Panc1 (cell line): ENCODE measurements around the gene FN1. TPM values are rescaled to one million over a fixed set of nuclear protein-coding genes. Genes with fewer than 3 reads are reported as not detected.

Experiments used
- ATAC-seq: fragments of 200-7000 bp; cut with Tn5 transposase; 2 replicates; pipeline ENCODE4 v1.9.1; 2020; ENCODE audit warnings: mild to moderate bottlenecking, moderate library complexity
- BruUV-seq: library from RNA; stranded (reverse); fragments of 400-500 nt; replicated peaks from 2 replicates; lab custom pipeline; 2021; lab: Mats Ljungman, UMichigan
- CTCF ChIA-PET: fragments of 300-600 bp; sonication (Branson Sonifier 250); formaldehyde crosslinking; loops from one replicate; lab custom pipeline; 2022; ENCODE audit warnings: antibody characterized with exemption; lab: Charles Lee
- POLR2A ChIA-PET: fragments of 300-600 bp; sonication (Branson Sonifier 250); formaldehyde crosslinking; loops from one replicate; lab custom pipeline; 2022; ENCODE audit warnings: antibody characterized with exemption; lab: Charles Lee
- DNase-seq: peaks from one replicate; pipeline ENCODE4 v3.0.0-alpha.2; 2010; ENCODE audit warnings: low read depth, low spot score
- H3K27ac ChIP-seq: 2 replicates; pipeline ENCODE4 v1.5.1; 2011; ENCODE audit warnings: mild to moderate bottlenecking, low read length, inconsistent platforms
- H3K27me3 ChIP-seq: fragments of 200-500 bp; sonication (Bioruptor generic); 2 replicates; pipeline ENCODE4 v1.6.0; 2014; ENCODE audit warnings: low read length, inconsistent platforms; ENCODE audit not compliant: control insufficient read depth, insufficient read depth
- H3K36me3 ChIP-seq: fragments of 200-500 bp; sonication (Bioruptor generic); 2 replicates; pipeline ENCODE4 v1.5.1; 2014; ENCODE audit warnings: inconsistent platforms, mild to moderate bottlenecking, low read length, moderate library complexity; ENCODE audit not compliant: control insufficient read depth, insufficient read depth
- H3K4me1 ChIP-seq: 2 replicates; pipeline ENCODE4 v1.5.1; 2011; ENCODE audit warnings: inconsistent platforms, mild to moderate bottlenecking, low read length, moderate library complexity; ENCODE audit not compliant: control insufficient read depth, insufficient read depth
- H3K4me3 ChIP-seq, 2 experiments: 2 replicates each; pipeline ENCODE4 v1.5.1; 2011 to 2012; ENCODE audit warnings: low read depth in 2 of 2, low read length in 2 of 2, mild to moderate bottlenecking in 2 of 2, inconsistent platforms in 1 of 2, moderate library complexity in 1 of 2
- H3K9me3 ChIP-seq: fragments of 200-500 bp; sonication (Bioruptor generic); 2 replicates; pipeline ENCODE4 v1.5.1; 2014; ENCODE audit warnings: low read depth, mild to moderate bottlenecking, inconsistent platforms, low read length, moderate library complexity; ENCODE audit not compliant: control insufficient read depth, insufficient read depth
- CTCF ChIP-seq: fragments of 450-650 bp; IDR thresholded peaks from 2 replicates; pipeline ENCODE4 v1.5.1; 2017; ENCODE audit warnings: mild to moderate bottlenecking
- POLR2AphosphoS5 ChIP-seq: IDR thresholded peaks from 2 replicates; pipeline ENCODE4 v1.6.1; 2012; ENCODE audit warnings: mild to moderate bottlenecking, low read depth, low read length, moderate library complexity
- REST ChIP-seq, 2 experiments: IDR thresholded peaks; 2 replicates each; pipeline ENCODE4 v1.6.1; 2011 to 2012; ENCODE audit warnings: low read depth in 2 of 2, control low read depth in 1 of 2, low read length in 1 of 2, mild to moderate bottlenecking in 1 of 2, moderate library complexity in 1 of 2; ENCODE audit not compliant: insufficient read depth in 1 of 2
- SIN3A ChIP-seq: IDR thresholded peaks from 2 replicates; pipeline ENCODE4 v1.6.1; 2012; ENCODE audit warnings: low read depth, mild to moderate bottlenecking, low read length, moderate library complexity, borderline replicate concordance; ENCODE audit not compliant: insufficient read depth
- TCF7L2 ChIP-seq: IDR thresholded peaks from 2 replicates; pipeline ENCODE4 v1.6.1; 2011; ENCODE audit warnings: mild to moderate bottlenecking, low read depth, low read length, inconsistent platforms
- in situ Hi-C: cut with HindIII; loops from 2 replicates; pipeline ENCODE4 v1.10.0; 2016; ENCODE audit warnings: low sequenced_read_pairs, low pct_unique_long_range_greater_than_20kb
- intact Hi-C: fragments of 100-400 bp; cut with micrococcal nuclease; formaldehyde crosslinking; loops from one replicate; pipeline ENCODE4 v1.10.0; 2022; ENCODE audit not compliant: unreplicated experiment
- total RNA-seq: library from RNA; stranded (reverse); gene quantifications from one replicate; pipeline ENCODE4 v1.2.1, GENCODE V29; 2021; ENCODE audit not compliant: unreplicated experiment

The FN1 gene
- total RNA-seq, 1 experiment from 2014 or later = 4.2 TPM

- in situ Hi-C loops = no loop called here
- no peaks in the 10 kb centered on the region for H3K27me3 ChIP-seq
- CTCF ChIA-PET = no interaction called here
- no peak for DNase-seq
- no peaks in the 10 kb centered on the region for H3K9me3 ChIP-seq
- intact Hi-C loops = no loop called here
- no peak overlapping the region for H3K27ac ChIP-seq
- TF ChIP-seq TCF7L2 (no peak), POLR2AphosphoS5 (no peak), SIN3A (no peak), REST (IDR thresholded peaks at IDR 0.05; ENCODE audit: insufficient read depth in 1 of 2, low read depth in 2 of 2, low read length in 1 of 2) (no peak), CTCF (no peak)
- peaks cover 12% of the 10 kb centered on the region for H3K4me1 ChIP-seq
- POLR2A ChIA-PET = interaction anchor here (0.6 kb wide), 1 partner anchor 13 kb away, joined by 3 read pairs; no protein-coding TSS in a partner anchor
- no peak overlapping the region for H3K4me3 ChIP-seq
- ATAC-seq = no peak
- BruUV-seq = no TSS peak
- peaks cover 32% of the 10 kb centered on the region for H3K36me3 ChIP-seq
Observed at GRCh38 chr2:215316336-215316735, 119.5 kb downstream of the FN1 start.

GRCh38 chr2:215315301-215315700 is 120.6 kb downstream of the FN1 start:
- BruUV-seq = no TSS peak
- no peak for DNase-seq
- intact Hi-C loops = no loop called here

More at GRCh38 chr2:215315301-215315700, 120.6 kb downstream of the FN1 start:
- in situ Hi-C loops = no loop called here
- ChIA-PET POLR2A (no interaction called here), CTCF (no interaction called here)
- Histone ChIP-seq H3K27ac (no peak overlapping the region), H3K4me1 (peaks cover 14% of the 10 kb centered on the region), H3K9me3 (no peaks in the 10 kb centered on the region), H3K27me3 (no peaks in the 10 kb centered on the region), H3K36me3 (peaks cover 32% of the 10 kb centered on the region), H3K4me3 (no peak overlapping the region)
- TF ChIP-seq REST (IDR thresholded peaks at IDR 0.05; ENCODE audit: insufficient read depth in 1 of 2, low read depth in 2 of 2, low read length in 1 of 2) (no peak), SIN3A (no peak), POLR2AphosphoS5 (no peak), CTCF (no peak), TCF7L2 (no peak)
- no peak for ATAC-seq
